RWPE2 (cell line): Measurements from ENCODE around the gene RNASE8.
A peak's percentile ranks its signal among the peaks of the same experiment; 100 is the strongest.

Experiments used
- ATAC-seq: fragments of 200-7000 bp; cut with Tn5 transposase; 3 replicates; pipeline ENCODE4 v1.9.1; 2021; ENCODE audit warnings: low read depth
- DNase-seq: peaks from one replicate; pipeline ENCODE4 v3.0.0-alpha.2; 2020; ENCODE audit warnings: low spot score
- H3K27ac ChIP-seq: fragments of 450-650 bp; 2 replicates; pipeline ENCODE4 v1.5.1; 2017; ENCODE audit warnings: mild to moderate bottlenecking; ENCODE audit not compliant: poor library complexity, severe bottlenecking
- H3K27me3 ChIP-seq: fragments of 250-450 bp; sonication (Bioruptor Pico); 2 replicates; pipeline ENCODE4 v1.5.1; 2021; ENCODE audit warnings: mild to moderate bottlenecking, moderate library complexity; ENCODE audit not compliant: insufficient read depth, poor library complexity, severe bottlenecking
- H3K36me3 ChIP-seq: fragments of 250-450 bp; sonication (Bioruptor Pico); 2 replicates; pipeline ENCODE4 v1.5.1; 2020; ENCODE audit warnings: low read depth, mild to moderate bottlenecking, moderate library complexity
- H3K4me1 ChIP-seq: fragments of 250-450 bp; sonication (Bioruptor Pico); 2 replicates; pipeline ENCODE4 v1.5.1; 2021; ENCODE audit warnings: mild to moderate bottlenecking, moderate library complexity; ENCODE audit not compliant: insufficient read depth, poor library complexity, severe bottlenecking
- H3K4me3 ChIP-seq: fragments of 250-450 bp; sonication (Bioruptor Pico); 2 replicates; pipeline ENCODE4 v1.5.1; 2021; ENCODE audit warnings: mild to moderate bottlenecking, moderate library complexity; ENCODE audit not compliant: severe bottlenecking
- H3K9me3 ChIP-seq: fragments of 250-450 bp; sonication (Bioruptor Pico); 2 replicates; pipeline ENCODE4 v1.5.1; 2021; ENCODE audit warnings: mild to moderate bottlenecking, moderate library complexity; ENCODE audit not compliant: severe bottlenecking
- TF ChIP-seq, protein P1 (sequence below): fragments of 450-650 bp; IDR thresholded peaks from one replicate; pipeline ENCODE4 v1.5.1; 2017; ENCODE audit warnings: mild to moderate bottlenecking, moderate library complexity; ENCODE audit not compliant: poor library complexity, severe bottlenecking

RNASE8 gene

DNA sequence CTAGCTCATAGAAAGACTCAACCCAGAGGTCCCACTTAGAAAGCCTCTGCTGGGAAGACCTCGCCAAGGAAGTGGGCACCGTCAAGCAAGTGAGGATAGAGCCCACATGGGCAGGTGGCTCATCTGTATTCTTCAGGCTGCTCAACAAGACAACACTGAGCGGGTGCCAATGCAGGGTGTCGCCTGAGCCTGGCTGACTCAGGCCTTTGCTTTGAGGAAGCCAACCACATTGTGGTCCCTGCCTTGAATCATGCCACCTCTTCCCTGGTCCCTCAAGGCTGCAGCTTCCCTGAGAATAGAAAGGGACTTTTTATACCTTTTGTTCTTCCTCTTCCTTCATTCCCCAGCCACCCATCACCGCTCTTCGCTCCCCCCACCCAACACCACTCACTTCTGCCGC, 20.9 kb upstream of the RNASE8 start:
- no peak overlapping the region for H3K4me3 ChIP-seq
- DNase-seq (no peak), ATAC-seq (no peak)
- H3K36me3 ChIP-seq = no peaks in the 10 kb centered on the region
- peaks cover 20% of the 10 kb centered on the region for H3K4me1 ChIP-seq
- TF ChIP-seq, protein P1, sequence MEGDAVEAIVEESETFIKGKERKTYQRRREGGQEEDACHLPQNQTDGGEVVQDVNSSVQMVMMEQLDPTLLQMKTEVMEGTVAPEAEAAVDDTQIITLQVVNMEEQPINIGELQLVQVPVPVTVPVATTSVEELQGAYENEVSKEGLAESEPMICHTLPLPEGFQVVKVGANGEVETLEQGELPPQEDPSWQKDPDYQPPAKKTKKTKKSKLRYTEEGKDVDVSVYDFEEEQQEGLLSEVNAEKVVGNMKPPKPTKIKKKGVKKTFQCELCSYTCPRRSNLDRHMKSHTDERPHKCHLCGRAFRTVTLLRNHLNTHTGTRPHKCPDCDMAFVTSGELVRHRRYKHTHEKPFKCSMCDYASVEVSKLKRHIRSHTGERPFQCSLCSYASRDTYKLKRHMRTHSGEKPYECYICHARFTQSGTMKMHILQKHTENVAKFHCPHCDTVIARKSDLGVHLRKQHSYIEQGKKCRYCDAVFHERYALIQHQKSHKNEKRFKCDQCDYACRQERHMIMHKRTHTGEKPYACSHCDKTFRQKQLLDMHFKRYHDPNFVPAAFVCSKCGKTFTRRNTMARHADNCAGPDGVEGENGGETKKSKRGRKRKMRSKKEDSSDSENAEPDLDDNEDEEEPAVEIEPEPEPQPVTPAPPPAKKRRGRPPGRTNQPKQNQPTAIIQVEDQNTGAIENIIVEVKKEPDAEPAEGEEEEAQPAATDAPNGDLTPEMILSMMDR = no peak
- H3K27me3 ChIP-seq = no peaks in the 10 kb centered on the region
- no peak overlapping the region for H3K27ac ChIP-seq
- H3K9me3 ChIP-seq = no peaks in the 10 kb centered on the region

DNA sequence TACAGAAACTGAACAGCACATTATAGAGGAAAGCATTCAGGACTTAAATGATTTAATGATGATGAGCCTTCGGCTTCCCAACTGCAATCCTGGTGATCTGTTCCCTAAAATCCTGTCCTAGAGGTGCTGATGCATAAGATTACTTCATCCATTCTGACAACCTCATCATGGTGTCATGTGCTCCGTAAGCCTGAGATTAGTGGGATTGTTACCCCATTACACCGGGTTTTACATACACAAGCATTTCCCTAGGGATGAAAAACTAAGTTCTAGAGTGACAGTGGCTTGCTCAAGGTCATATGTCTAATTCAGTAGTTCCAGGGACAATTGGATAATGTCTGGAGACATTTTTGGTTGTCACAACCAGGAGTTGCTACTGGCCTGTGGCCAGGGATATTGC, 20.5 kb upstream of the RNASE8 start:
- H3K4me1 ChIP-seq = peaks cover 24% of the 10 kb centered on the region
- H3K4me3 ChIP-seq = no peak overlapping the region
- H3K36me3 ChIP-seq = no peaks in the 10 kb centered on the region
- H3K27ac ChIP-seq = no peak overlapping the region
- H3K9me3 ChIP-seq = no peaks in the 10 kb centered on the region
- DNase-seq (no peak), ATAC-seq (no peak)
- TF ChIP-seq, protein P1 = no peak
- no peaks in the 10 kb centered on the region for H3K27me3 ChIP-seq

DNA sequence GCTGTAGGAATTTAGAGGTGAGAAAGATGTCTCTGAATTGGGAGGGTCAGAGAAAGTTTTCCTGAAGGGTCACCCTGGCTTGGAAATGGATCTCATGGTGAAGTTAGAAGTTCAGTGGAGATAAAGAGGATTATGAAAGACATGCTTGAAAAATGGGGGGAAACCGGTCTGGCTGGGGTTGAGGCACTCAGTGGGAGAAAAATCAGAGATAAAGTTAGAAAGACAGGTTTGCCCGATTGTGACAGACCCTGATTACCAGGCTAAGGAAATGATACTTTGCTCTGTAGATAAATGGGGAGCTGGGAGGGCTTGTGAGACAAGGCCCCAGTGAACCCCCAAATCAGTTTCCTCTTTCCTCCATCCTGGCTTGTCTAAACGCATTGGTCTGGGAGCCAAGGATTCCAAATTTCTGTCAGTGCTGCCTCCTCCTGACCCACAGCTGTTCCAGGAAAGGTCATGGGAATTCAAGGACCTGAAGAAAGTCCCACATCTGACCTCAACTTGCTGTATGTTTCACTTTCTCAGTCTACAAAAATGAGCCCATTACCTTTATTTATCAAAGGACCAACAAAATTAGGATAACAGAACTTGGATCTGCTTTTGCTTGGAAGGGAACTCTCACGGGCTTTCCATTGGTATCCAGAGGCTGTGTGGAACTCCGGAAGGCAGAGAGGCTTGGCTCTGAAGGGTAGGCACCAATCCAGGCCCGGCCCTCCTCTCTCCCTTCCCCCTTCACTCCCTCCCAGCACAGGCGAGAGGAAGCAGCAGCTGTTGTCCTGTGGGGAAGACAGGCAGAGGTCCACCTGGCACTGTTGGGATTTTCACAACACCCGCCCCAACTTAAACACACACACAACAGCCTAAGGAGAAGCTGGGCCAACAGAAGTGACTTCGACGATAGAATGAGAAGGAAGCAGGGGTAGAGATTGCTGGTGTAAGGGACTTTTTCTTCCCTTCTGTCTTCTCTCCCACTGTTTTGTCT, 18.9 kb upstream of the RNASE8 start:
- TF ChIP-seq, protein P1 = no peak
- DNase-seq (no peak), ATAC-seq (no peak)
- Histone ChIP-seq H3K4me1 (peaks cover 33% of the 10 kb centered on the region), H3K36me3 (no peaks in the 10 kb centered on the region), H3K27ac (no peak overlapping the region), H3K9me3 (no peaks in the 10 kb centered on the region), H3K4me3 (no peak overlapping the region), H3K27me3 (no peaks in the 10 kb centered on the region)

- no peaks in the 10 kb centered on the region for H3K36me3 ChIP-seq
- H3K4me1 ChIP-seq = peaks cover 33% of the 10 kb centered on the region
- H3K27me3 ChIP-seq = no peaks in the 10 kb centered on the region
- no peaks in the 10 kb centered on the region for H3K9me3 ChIP-seq
- DNase-seq (no peak), ATAC-seq (peak; percentile 65)
- no peak overlapping the region for H3K4me3 ChIP-seq
- TF ChIP-seq, protein P1 = peak; percentile 93
- H3K27ac ChIP-seq = peak overlapping the region; percentile 83
Measured at GRCh38 chr14:21039585-21040369, 17.8 kb upstream of the RNASE8 start.
